ENCODE results near the gene NUTF2.
A peak's percentile ranks its signal among the peaks of the same experiment; 100 is the strongest.
"Not testable (repeated sequence)": the region's sequence is repeated elsewhere in the genome, so short reads cannot be mapped to it uniquely, and the experiment has no call there.

NUTF2 gene

DNA sequence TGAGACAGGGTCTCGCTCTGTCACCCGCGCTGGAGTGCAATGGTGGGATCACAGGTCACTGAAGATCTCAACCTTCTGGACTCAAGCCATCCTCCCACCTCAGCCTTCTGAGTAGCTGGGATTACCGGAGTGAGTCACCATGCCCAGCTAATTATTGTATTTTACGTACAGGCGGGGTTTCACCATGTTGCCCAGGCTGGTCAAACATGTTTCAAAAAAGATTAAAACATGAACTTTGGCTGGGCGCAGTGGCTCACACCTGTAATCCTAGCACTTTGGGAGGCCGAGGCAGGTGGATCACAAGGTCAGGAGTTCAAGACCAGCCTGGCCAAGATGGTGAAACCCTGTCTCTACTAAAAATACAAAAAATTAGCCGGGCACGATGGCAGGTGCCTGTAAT is 9.5 kb upstream of the NUTF2 start:
- DNase-seq (ENCODE audit: extremely low read depth in 1 of 2, low read depth in 1 of 2): not testable (repeated sequence)

GRCh38 chr16:67837811-67838210 is 8.9 kb upstream of the NUTF2 start:
- DNase-seq (ENCODE audit: extremely low read depth in 1 of 2, low read depth in 1 of 2): no peak

DNA sequence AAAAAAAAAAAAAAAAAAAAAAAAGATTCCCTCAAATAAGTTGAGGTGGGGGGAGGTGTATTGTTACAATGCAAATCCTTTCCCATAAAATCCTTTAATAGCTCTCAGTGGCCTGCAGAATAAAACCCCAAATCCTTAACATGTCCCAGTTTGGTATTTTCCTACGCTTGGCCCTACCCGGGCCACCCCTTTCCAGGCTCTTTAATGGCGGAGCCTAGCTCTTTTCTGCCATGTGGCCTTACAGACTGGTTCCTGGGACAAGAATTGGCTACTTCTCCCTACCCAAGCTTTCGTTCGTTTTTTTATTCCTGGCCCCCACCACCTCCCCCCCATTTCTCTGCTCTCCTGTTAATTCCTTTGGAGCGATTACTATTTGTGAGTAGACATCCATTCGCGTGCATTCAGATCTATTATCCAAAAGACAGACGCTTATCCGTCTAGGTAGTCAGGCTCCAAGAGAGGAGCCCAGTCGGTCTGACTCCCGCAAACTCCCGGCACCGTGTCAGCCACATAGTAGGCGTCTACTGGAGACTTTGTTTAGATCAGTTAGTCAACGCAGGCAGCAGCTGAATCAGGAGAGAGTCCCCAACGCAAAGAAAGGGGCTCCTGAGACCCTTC is 5.4 kb upstream of the NUTF2 start:
- no peak for DNase-seq (ENCODE audit: extremely low read depth in 1 of 2, low read depth in 1 of 2)

DNA sequence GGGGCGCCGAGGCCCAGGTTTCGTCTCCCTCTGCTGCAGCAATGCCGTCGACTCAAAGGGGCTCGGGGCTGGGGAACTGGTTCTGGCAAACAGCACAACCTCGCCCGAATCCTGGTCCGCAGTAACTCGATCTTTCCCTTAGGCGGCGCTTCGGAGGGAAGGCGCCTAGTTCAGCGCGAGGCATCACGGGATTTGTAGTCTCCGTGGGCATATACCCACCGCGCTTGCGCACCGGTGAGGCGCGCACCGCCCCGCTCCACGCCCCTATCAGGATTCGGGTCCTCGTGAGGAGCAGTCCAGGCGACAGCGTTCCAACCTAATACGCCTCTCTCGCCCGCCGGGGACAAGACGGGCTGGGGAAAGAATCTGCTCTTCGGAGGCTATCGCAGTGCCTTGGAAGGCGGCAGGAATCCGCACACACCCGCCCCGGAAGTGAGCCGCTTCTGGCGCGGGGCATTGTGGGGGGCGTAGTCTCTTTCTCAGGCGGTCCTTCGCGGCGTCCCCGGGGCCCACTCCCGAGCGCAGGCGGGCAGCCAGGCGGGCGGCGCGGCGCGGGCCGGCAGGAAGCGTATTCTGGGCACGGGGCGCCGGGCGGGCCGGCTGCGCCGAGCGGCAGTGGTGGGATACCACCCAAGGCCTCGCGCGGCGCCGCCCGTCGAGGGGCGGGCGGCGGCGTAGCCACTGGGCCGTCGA is 4.8 kb upstream of the NUTF2 start, which contains the start of gene THAP11:
THAP11 (plus strand) TSS at position 505 of the 693 bp plus-strand sequence. CDS start 235 bp downstream, outside the sequence.
- peak; percentile 86 to 88 for DNase-seq (ENCODE audit: extremely low read depth in 1 of 2, low read depth in 1 of 2)

DNA sequence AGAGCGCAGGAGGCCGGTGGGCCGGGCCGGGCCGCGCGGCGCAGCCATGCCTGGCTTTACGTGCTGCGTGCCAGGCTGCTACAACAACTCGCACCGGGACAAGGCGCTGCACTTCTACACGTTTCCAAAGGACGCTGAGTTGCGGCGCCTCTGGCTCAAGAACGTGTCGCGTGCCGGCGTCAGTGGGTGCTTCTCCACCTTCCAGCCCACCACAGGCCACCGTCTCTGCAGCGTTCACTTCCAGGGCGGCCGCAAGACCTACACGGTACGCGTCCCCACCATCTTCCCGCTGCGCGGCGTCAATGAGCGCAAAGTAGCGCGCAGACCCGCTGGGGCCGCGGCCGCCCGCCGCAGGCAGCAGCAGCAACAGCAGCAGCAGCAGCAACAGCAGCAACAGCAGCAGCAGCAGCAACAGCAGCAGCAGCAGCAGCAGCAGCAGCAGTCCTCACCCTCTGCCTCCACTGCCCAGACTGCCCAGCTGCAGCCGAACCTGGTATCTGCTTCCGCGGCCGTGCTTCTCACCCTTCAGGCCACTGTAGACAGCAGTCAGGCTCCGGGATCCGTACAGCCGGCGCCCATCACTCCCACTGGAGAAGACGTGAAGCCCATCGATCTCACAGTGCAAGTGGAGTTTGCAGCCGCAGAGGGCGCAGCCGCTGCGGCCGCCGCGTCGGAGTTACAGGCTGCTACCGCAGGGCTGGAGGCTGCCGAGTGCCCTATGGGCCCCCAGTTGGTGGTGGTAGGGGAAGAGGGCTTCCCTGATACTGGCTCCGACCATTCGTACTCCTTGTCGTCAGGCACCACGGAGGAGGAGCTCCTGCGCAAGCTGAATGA is 4.0 kb upstream of the NUTF2 start:
- DNase-seq (ENCODE audit: extremely low read depth in 1 of 2, low read depth in 1 of 2): peak in 1 of 2 donors; percentile 28

GRCh38 chr16:67843343-67843765 is 3.4 kb upstream of the NUTF2 start:
- no peak for DNase-seq (ENCODE audit: extremely low read depth in 1 of 2, low read depth in 1 of 2)

DNA sequence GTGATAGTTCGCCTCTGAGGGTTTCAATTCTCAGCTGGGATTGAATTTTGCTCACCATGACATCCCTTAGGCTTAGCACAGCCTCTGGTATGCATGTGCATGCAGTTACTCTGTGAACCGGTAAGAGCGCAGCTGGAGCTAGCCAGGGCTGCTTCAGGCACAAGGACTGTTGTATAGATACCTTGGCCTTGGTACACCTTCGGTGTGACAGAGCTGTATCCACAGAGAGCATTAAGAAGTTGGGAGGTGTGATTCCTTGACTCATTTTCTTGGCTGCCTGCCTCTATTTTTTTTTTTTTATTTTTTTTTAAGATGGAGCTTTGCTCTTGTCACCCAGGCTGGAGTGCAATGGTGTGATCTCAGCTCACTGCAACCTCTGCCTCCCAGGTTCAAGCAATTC is 2.2 kb upstream of the NUTF2 start:
- no peak for DNase-seq (ENCODE audit: extremely low read depth in 1 of 2, low read depth in 1 of 2)

DNA sequence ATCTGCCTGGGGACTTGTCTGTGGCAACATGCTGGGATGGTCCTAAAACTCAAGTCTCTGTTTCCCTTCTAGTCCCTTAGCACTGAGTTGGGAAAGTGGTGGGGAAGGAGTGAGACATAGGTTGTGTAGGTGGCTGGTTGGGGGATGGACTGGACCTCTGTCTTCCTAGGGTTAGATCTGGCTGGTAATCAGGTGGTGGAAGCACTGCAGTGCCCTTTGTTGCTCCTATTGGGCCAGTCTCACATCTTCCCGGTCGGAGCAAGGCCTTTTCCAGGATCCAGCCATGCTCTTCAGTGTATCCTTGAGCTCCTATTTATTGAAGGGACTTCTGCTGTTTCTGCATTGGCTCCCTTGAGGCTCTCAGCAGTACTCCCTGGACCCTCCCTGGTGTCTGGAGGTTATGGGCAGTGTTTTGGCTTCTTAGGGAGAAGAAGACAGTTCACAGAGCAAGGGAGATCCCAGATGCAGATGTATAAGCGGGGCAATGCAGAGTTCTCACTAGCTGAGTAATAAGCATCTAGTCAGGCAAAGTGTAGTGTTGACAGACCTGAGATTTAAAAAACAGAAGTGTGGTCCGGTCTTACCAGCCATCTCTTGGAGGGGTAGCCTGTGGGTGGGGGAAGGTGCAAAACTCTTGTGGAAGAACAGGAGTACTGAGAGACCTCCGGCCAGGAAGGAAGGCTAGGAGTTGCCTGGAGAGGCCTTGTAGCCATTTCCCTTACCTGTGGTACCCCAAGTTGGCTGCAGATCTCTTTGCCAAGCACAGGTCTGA is 1.3 kb upstream of the NUTF2 start:
- DNase-seq (ENCODE audit: extremely low read depth in 1 of 2, low read depth in 1 of 2): no peak

DNA sequence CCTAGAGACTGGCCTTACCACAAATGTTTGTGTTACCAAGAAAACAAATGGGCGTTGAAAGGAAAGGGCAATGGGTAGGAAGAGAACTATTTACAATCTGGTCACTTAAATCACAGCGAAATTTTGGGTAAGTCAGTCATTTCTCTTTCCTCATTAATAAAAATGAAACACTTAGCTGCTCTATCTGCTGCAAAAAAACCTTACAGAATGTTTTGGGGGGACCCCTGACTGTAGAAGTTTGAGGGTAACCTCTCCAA is 742 bp upstream of the NUTF2 start:
- DNase-seq (ENCODE audit: extremely low read depth in 1 of 2, low read depth in 1 of 2): no peak

- no peak for DNase-seq (ENCODE audit: extremely low read depth in 1 of 2, low read depth in 1 of 2)
Measured at GRCh38 chr16:67847064-67847861, 530 bp downstream of the NUTF2 start, which contains the start of gene CENPT. Gene CENPT (minus strand): TSS chr16:67847693. CDS start chr16:67833859, 13,834 bp downstream.

GRCh38 chr16:67848118-67848517 is 1.4 kb downstream of the NUTF2 start:
- no peak for DNase-seq (ENCODE audit: extremely low read depth in 1 of 2, low read depth in 1 of 2)

DNA sequence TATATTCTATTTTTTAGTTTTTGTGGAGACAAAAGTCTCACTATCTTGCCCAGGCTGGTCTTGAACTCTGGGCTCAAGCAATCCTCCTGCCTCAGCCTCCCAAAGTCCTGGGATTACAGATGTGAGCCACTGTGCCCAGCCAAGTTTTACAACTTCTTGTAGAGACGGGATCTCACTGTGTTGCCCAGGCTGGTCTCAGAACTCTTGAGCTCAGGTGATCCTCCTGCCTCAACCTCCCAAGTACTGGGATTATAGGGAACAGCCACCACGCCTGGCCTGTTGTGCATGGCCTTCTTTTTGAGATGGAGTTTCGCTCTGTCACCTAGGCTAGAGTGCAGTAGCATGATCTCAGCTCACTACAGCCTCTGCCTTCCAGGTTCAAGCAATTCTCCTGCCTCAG is 6.9 kb downstream of the NUTF2 start:
- DNase-seq (ENCODE audit: extremely low read depth in 1 of 2, low read depth in 1 of 2): no peak

DNA sequence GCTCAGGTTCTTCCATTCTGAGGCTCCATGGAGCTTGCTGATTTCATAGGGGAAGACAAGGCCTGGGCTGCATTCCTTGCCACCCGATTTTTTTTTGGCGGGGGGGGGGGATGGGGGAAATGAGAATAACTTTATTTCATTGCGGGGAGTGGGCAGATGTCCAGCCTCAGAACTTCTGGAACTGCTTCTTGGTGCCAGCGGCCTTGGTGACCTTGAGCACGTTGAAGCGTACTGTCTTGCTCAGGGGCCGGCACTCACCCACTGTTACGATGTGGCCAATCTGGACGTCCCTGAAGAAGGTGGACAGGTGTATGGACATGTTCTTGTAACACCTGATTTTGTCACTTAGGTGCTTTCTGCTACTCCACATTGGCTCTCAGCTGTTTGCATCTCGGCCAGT is 9.1 kb downstream of the NUTF2 start:
- DNase-seq (ENCODE audit: extremely low read depth in 1 of 2, low read depth in 1 of 2): no peak

- no peak for DNase-seq (ENCODE audit: extremely low read depth in 1 of 2, low read depth in 1 of 2)
Measured at GRCh38 chr16:67856927-67857546, 10.3 kb downstream of the NUTF2 start.

- DNase-seq (ENCODE audit: extremely low read depth in 1 of 2, low read depth in 1 of 2): no peak
Measured at GRCh38 chr16:67857547-67858233, 11.0 kb downstream of the NUTF2 start.

DNA sequence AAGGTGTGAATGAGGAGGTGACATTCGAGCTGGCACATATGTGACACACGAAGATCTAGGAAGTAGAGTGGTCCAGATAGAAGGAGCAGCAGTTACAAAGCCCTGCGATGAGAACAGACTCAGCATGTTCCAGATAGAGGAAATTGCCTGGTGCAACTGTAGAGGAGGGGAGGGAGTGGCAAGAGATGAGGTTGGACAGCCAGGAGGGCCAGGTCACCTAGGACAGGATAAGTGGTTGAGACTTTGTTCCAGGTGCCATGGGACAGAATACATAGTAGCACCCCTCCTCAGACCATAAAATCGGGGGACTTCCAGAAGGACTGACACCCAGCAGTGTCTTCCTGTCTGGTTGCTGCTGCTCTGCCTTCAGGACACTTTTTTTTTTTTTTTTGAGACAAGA is 11.8 kb downstream of the NUTF2 start:
- no peak for DNase-seq (ENCODE audit: extremely low read depth in 1 of 2, low read depth in 1 of 2)

- DNase-seq (ENCODE audit: extremely low read depth in 1 of 2, low read depth in 1 of 2): no peak
Measured at GRCh38 chr16:67860589-67861398, 14.1 kb downstream of the NUTF2 start.

DNA sequence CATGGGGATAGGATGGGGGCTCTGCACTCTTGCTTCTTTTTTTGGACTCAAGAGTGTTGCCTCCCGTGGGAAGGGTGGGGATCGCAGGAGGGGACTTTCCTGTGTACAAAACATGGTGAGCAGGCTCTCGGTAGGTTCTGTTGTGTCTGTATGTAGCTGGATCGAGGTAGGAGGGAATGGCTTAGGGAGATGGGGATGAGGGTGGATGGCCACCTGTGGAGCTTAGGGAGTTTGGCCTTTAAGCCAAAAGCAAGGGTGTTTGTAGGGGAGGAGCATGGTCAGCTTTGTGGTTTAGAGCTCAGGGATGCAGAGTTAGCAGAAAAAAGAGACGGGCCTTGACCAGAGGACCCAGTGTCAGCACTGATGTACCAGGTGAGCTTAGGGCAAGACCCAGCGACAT is 15.1 kb downstream of the NUTF2 start:
- DNase-seq (ENCODE audit: extremely low read depth in 1 of 2, low read depth in 1 of 2): no peak

Measured in activated CD8-positive, alpha-beta memory T cell treated with anti-CD3 and anti-CD28 coated beads for 1 hour (primary cell).